Esophagus squamous epithelium (tissue), 5 donors: Measurements from ENCODE around the gene LIMCH1. TPM values are rescaled to one million over a fixed set of nuclear protein-coding genes. Genes with fewer than 3 reads are reported as not detected.
"Not testable (repeated sequence)": the region's sequence is repeated elsewhere in the genome, so short reads cannot be mapped to it uniquely, and the experiment has no call there.

Experiments
- DNase-seq: peaks from one replicate; lab custom pipeline; 2025; lab: John Stamatoyannopoulos, UW
- H3K27ac ChIP-seq, 4 donors: fragments of 200-600 bp; sonication (generic); one replicate each; pipeline ENCODE4 v1.5.1; 2016 to 2019; ENCODE audit warnings: mild to moderate bottlenecking in 1 of 4
- H3K27me3 ChIP-seq, 4 donors: fragments of 200-600 bp; sonication (generic); 1 replicate in 3 of 4; 2 replicates in 1 of 4; pipeline versions ENCODE4 v1.5.1 to v1.6.0; 2017 to 2021; ENCODE audit warnings: antibody characterized with exemption in 1 of 4
- H3K36me3 ChIP-seq, 3 donors: fragments of 200-600 bp; sonication (generic); one replicate each; pipeline ENCODE4 v1.5.1; 2016 to 2019
- H3K4me1 ChIP-seq, 3 donors: fragments of 200-600 bp; sonication (generic); one replicate each; pipeline ENCODE4 v1.5.1; 2017 to 2019
- H3K4me3 ChIP-seq, 4 donors: fragments of 200-600 bp; sonication (generic); 1 replicate in 3 of 4; 2 replicates in 1 of 4; pipeline ENCODE4 v1.5.1; 2016 to 2019; ENCODE audit warnings: mild to moderate bottlenecking in 2 of 4, moderate library complexity in 1 of 4
- H3K9me3 ChIP-seq, 3 donors: fragments of 200-600 bp; sonication (generic); one replicate each; pipeline ENCODE4 v1.5.1; 2016 to 2019
- CTCF ChIP-seq, 6 experiments: fragments of 450-650 bp in 4 of 6; fragments of 200-600 bp in 2 of 6; sonication (generic) in 2 of 6; IDR thresholded peaks; one replicate each; pipeline ENCODE4 v1.5.1; 2016 to 2019; ENCODE audit warnings: antibody characterized with exemption in 6 of 6, mild to moderate bottlenecking in 4 of 6, moderate library complexity in 4 of 6
- POLR2A ChIP-seq, 4 donors: fragments of 450-650 bp; IDR thresholded peaks; one replicate each; pipeline ENCODE4 v1.6.1; 2017; ENCODE audit warnings: antibody characterized with exemption in 4 of 4, mild to moderate bottlenecking in 4 of 4, moderate library complexity in 3 of 4
- WGBS, 2 donors: methylation state at CpG; one replicate each; pipeline ENCODE4 v1.1.5; 2018; 5-methylcytosine and 5-hydroxymethylcytosine counted together
- intact Hi-C: fragments of 100-400 bp; cut with DNase I; formaldehyde crosslinking; loops from one replicate; pipeline ENCODE4 v1.15.0; 2022
- total RNA-seq, 4 donors: library from RNA; depleted of rRNA; stranded (reverse); fragments of >200 nt; gene quantifications; one replicate each; pipeline ENCODE4 v1.1.0, GENCODE V29; 2016
- donor health status: DM: yes; HTN: yes; CAD: no.

The LIMCH1 gene
- total RNA-seq, 4 donors from 2014 or later: 9.8 to 19.1 (median 13.1) TPM

- intact Hi-C loops: no loop called here
- peaks cover 0 to under 1% (median 0%) of the 10 kb centered on the region in 4 donors for H3K27me3 ChIP-seq
- H3K4me3 ChIP-seq: no peak overlapping the region
- no peak overlapping the region for H3K27ac ChIP-seq
- DNase-seq: no peak
- H3K4me1 ChIP-seq: peaks cover 0 to 2% (median 0%) of the 10 kb centered on the region in 3 donors
- TF ChIP-seq POLR2A (IDR thresholded peaks at IDR 0.05) (no peak), CTCF (IDR thresholded peaks at IDR 0.05) (no peak)
- no peaks in the 10 kb centered on the region for H3K36me3 ChIP-seq
- 92 to 93% methylated on average over 4 of the region's 4 CpGs for WGBS, 2 donors
- no peaks in the 10 kb centered on the region for H3K9me3 ChIP-seq
Observed at GRCh38 chr4:41638866-41639265, 100.9 kb downstream of the LIMCH1 start.

GRCh38 chr4:41639291-41639690 is 101.3 kb downstream of the LIMCH1 start:
- Histone ChIP-seq H3K36me3 (no peaks in the 10 kb centered on the region), H3K27ac (no peak overlapping the region), H3K9me3 (no peaks in the 10 kb centered on the region), H3K4me1 (peaks cover 0 to 6% (median 3%) of the 10 kb centered on the region in 3 donors), H3K27me3 (peaks cover 0 to 5% (median 0%) of the 10 kb centered on the region in 4 donors), H3K4me3 (no peak overlapping the region)
- no peak for DNase-seq
- intact Hi-C loops: no loop called here
- TF ChIP-seq CTCF (IDR thresholded peaks at IDR 0.05) (no peak), POLR2A (IDR thresholded peaks at IDR 0.05) (no peak)
- 91 to 93% methylated on average over 1 of the region's 1 CpG for WGBS, 2 donors

GRCh38 chr4:41640906-41641305 is 102.9 kb downstream of the LIMCH1 start:
- no peak for DNase-seq
- peaks cover 0 to 7% (median 0%) of the 10 kb centered on the region in 4 donors for H3K27me3 ChIP-seq
- no peaks in the 10 kb centered on the region for H3K9me3 ChIP-seq
- intact Hi-C loops: no loop called here
- WGBS, 2 donors: 66 to 84% methylated on average over 5 to 6 of the region's 6 CpGs
- peaks cover 0 to 9% (median 5%) of the 10 kb centered on the region in 3 donors for H3K4me1 ChIP-seq
- no peak overlapping the region for H3K4me3 ChIP-seq
- no peak overlapping the region for H3K27ac ChIP-seq
- H3K36me3 ChIP-seq: no peaks in the 10 kb centered on the region
- TF ChIP-seq POLR2A (IDR thresholded peaks at IDR 0.05) (no peak), CTCF (IDR thresholded peaks at IDR 0.05) (no peak)

- H3K27me3 ChIP-seq, intact Hi-C loops, H3K27ac ChIP-seq, DNase-seq, H3K36me3 ChIP-seq, H3K4me3 ChIP-seq, H3K9me3 ChIP-seq, H3K4me1 ChIP-seq: not testable (repeated sequence)
- 83 to 100% methylated on average over 1 of the region's 1 CpG for WGBS, 2 donors
Observed at GRCh38 chr4:41642746-41643145, 104.8 kb downstream of the LIMCH1 start.

- H3K36me3 ChIP-seq: peaks cover 0 to 6% (median 0%) of the 10 kb centered on the region in 3 donors
- H3K4me3 ChIP-seq: no peak overlapping the region
- peaks cover 0 to 7% (median 0%) of the 10 kb centered on the region in 4 donors for H3K27me3 ChIP-seq
- TF ChIP-seq POLR2A (IDR thresholded peaks at IDR 0.05): no peak
- TF ChIP-seq CTCF (IDR thresholded peaks at IDR 0.05): no peak
- intact Hi-C loops: no loop called here
- peaks cover 0 to 9% (median 5%) of the 10 kb centered on the region in 3 donors for H3K4me1 ChIP-seq
- no peak for DNase-seq
- no peak overlapping the region for H3K27ac ChIP-seq
- no peaks in the 10 kb centered on the region for H3K9me3 ChIP-seq
Observed at GRCh38 chr4:41643331-41643730, 105.4 kb downstream of the LIMCH1 start.
